RWPE1 (cell line): ENCODE data around the gene CALU.

Source experiments
- CTCF ChIA-PET: fragments of 350-600 bp; sonication (Branson Sonifier 250); formaldehyde crosslinking; extraction: SDS; loops from one replicate; lab custom pipeline; 2021; lab: Yijun Ruan, JAX
- POLR2A ChIA-PET: fragments of 400-600 bp; formaldehyde crosslinking; extraction: SDS; loops from one replicate; lab custom pipeline; 2020; ENCODE audit warnings: antibody characterized with exemption; ENCODE audit not compliant: low non-redundant PET; lab: Yijun Ruan, JAX
- DNase-seq: peaks from one replicate; pipeline ENCODE4 v3.0.0; 2012; ENCODE audit warnings: low spot score
- H3K27ac ChIP-seq: fragments of 450-650 bp; 2 replicates; pipeline ENCODE4 v1.5.1; 2017
- TF ChIP-seq, protein P1 (sequence below): fragments of 450-650 bp; conservative IDR thresholded peaks from 2 replicates; pipeline ENCODE4 v1.5.1; 2017; ENCODE audit warnings: low read depth, mild to moderate bottlenecking

Gene CALU

DNA sequence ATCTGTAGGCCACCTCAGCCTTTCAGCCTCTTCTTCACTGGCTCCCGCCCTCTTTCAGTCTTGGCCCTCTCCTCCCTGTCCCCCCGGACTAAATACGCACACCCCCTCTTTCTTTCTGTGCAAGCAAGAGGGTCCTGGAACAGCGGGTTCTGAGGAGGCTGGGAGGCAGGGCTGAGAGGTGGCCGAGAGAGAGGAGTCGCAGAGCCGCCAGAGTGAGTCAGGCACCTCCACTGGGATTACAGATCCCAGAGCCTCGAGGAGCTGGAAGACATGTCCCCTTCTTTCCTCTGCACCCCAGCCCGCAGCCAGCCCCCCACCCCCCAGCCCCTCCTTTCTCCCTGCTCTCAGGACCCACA, 52.8 kb downstream of the CALU start:
- TF ChIP-seq, protein P1, sequence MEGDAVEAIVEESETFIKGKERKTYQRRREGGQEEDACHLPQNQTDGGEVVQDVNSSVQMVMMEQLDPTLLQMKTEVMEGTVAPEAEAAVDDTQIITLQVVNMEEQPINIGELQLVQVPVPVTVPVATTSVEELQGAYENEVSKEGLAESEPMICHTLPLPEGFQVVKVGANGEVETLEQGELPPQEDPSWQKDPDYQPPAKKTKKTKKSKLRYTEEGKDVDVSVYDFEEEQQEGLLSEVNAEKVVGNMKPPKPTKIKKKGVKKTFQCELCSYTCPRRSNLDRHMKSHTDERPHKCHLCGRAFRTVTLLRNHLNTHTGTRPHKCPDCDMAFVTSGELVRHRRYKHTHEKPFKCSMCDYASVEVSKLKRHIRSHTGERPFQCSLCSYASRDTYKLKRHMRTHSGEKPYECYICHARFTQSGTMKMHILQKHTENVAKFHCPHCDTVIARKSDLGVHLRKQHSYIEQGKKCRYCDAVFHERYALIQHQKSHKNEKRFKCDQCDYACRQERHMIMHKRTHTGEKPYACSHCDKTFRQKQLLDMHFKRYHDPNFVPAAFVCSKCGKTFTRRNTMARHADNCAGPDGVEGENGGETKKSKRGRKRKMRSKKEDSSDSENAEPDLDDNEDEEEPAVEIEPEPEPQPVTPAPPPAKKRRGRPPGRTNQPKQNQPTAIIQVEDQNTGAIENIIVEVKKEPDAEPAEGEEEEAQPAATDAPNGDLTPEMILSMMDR: no peak
- ChIA-PET POLR2A (no interaction called here), CTCF (no interaction called here)
- no peak overlapping the region for H3K27ac ChIP-seq
- no peak for DNase-seq

DNA sequence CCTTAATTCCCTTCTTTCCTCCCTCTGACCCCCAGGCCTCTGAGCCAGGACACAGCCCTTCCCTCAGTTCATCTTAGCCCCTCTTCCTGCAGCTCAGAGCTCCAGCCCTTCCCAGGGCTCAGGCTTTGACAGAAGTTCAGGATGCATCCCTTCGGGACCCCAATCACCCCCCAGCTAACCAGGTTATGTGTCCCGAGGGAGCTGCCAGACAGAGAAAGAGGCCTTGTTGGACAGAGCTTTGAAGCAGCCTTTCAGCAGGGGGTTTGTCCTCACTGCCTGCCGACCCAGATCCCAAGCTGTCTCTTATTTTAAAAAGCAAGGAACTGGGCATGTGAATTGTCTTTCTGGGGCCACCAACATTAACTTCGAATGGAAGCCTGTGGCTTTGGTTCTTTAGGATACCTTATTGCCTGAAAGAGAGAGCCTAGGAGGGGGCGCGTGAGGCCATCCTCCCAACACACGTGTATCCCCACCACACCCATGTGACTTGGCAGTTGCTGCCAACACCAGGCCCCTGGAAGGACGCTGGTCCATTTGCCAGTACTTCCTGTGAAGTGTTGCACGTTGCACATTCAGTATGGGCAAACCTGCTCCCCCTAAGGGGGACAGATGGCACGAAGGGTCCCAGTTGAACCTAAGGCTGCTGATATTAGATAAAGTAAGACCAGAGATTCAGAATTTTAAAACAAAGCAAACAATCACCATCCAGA, 53.5 kb downstream of the CALU start:
- TF ChIP-seq, protein P1: no peak
- ChIA-PET POLR2A (no interaction called here), CTCF (no interaction called here)
- H3K27ac ChIP-seq: no peak overlapping the region
- no peak for DNase-seq

DNA sequence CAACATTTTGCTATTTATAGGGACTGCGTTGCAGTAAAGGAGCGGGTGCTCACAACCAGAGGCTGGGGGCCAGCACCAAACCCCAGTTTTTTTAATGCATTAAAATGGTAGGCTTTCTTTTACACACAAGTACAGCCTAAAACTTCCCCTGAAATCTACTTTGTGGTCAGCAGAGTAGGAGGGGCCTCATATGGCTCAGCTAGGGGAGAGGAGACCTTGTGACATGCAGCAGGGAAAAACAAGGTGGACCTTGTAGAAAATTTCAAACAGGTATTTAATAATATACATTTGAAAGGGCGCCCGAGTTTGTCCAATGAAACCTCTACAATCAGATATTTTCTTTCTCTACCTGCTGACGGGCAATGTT, 54.0 kb downstream of the CALU start:
- TF ChIP-seq, protein P1: no peak
- no peak for DNase-seq
- H3K27ac ChIP-seq: no peak overlapping the region
- ChIA-PET CTCF (no interaction called here), POLR2A (no interaction called here)

DNA sequence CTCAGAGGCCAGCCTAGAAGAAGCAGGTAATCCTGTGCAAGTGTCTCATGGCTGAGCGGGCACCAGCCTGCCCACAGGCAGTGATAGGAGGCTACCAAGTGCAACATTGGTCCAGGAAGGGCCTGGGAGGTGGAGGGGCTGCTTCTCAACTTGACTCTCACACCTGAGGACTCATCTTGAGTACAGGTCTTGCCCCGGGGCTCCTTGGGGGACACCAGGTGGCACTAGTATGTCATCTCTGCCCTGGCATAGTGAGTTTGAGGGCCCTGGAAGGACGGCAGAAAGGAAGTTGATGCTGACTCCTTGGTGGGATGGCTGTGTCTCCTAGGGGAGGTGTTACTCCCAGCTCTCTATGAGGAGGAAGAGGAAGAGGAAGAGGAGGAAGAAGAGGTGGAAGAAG, 54.9 kb downstream of the CALU start:
- no peak for DNase-seq
- TF ChIP-seq, protein P1: no peak
- CTCF ChIA-PET: interaction anchor here (0.6 kb wide), 1 partner anchor 365 kb away, joined by 5 read pairs; no protein-coding TSS in a partner anchor
- POLR2A ChIA-PET: no interaction called here
- H3K27ac ChIP-seq: no peak overlapping the region

DNA sequence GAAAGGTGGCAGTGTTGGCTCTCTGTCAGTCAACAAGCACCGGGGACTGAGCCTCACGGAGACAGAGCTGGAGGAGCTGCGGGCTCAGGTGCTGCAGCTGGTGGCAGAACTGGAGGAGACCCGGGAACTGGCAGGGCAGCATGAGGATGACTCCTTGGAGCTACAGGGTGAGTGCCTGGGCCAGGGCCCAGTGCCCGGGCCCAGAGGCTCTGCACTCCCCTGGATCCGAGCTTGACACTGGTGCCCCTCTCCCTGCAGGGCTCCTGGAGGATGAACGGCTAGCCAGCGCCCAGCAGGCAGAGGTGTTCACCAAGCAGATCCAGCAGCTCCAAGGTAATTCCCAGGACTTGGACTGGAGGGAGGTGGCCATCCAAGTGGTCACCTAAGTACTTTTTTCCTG, 55.3 kb downstream of the CALU start:
- CTCF ChIA-PET: interaction anchor here (0.6 kb wide), 1 partner anchor 366 kb away, joined by 5 read pairs; no protein-coding TSS in a partner anchor

DNA sequence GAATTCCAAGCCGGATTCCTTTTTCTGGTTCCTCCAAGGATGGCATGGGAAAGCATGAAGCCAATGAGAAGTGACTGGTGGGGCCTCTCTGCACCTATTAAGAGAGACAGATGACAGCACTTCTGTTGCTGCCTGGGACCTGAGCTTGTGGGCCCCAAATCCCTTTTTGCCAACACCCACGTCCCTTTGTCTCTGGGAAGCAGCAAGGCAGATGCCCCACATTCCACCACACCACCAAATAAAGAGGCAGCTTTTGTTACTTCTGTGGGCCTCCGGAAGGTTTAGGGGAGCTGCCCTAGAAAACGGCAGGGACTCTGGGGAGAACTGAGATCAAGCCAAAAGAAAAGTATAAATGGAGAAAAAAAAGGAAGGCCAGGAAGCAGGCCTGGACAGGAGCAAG, 56.0 kb downstream of the CALU start:
- no peak for DNase-seq
- POLR2A ChIA-PET: no interaction called here

More for the DNA sequence above, 55.3 kb downstream of the CALU start:
- no peak for DNase-seq
- POLR2A ChIA-PET: no interaction called here
- H3K27ac ChIP-seq: no peak overlapping the region
- TF ChIP-seq, protein P1: no peak

More for the DNA sequence above, 56.0 kb downstream of the CALU start:
- TF ChIP-seq, protein P1: no peak
- H3K27ac ChIP-seq: no peak overlapping the region
- CTCF ChIA-PET: no interaction called here
